HepG2 (cell line): ENCODE measurements around the gene ANXA7. TPM values are rescaled to one million over a fixed set of nuclear protein-coding genes. Genes with fewer than 3 reads are reported as not detected.

Experiments
- ATAC-seq: fragments of 200-7000 bp; cut with Tn5 transposase; 3 replicates; pipeline ENCODE4 v1.9.1; 2020; ENCODE audit warnings: mild to moderate bottlenecking, moderate library complexity
- BruUV-seq: library from RNA; stranded (reverse); fragments of 400-500 nt; replicated peaks from 2 replicates; lab custom pipeline; 2021; lab: Mats Ljungman, UMichigan
- CTCF ChIA-PET: fragments of 300-600 bp; formaldehyde crosslinking; extraction: SDS; loops from one replicate; lab custom pipeline; 2021; ENCODE audit warnings: low total read pairs, inconsistent platforms, low intra/inter-chr PET ratio; lab: Yijun Ruan, JAX
- POLR2A ChIA-PET: fragments of 350-600 bp; sonication (Branson Sonifier 250); formaldehyde crosslinking; loops from one replicate; lab custom pipeline; 2020; ENCODE audit warnings: antibody characterized with exemption, inconsistent platforms; lab: Yijun Ruan, JAX
- DNase-seq: peaks from one replicate; pipeline ENCODE4 v3.0.0-alpha.2; 2015; ENCODE audit warnings: low spot score
- FAIRE-seq: peaks from 3 replicates; lab custom pipeline; 2011; peaks lifted over from hg19 to GRCh38; lab: Jason Lieb, UNC
- H2AFZ ChIP-seq: one replicate; pipeline ENCODE4 v1.6.1; 2011; ENCODE audit warnings: low read length, inconsistent platforms
- H3K27ac ChIP-seq: fragments of 300-600 bp; 3 replicates; pipeline ENCODE4 v1.8.0; 2011; ENCODE audit warnings: mixed run types, mild to moderate bottlenecking, mixed read lengths, low read length, inconsistent platforms; ENCODE audit not compliant: insufficient read depth; ENCODE audit errors: extremely low read length
- H3K27me3 ChIP-seq, 2 experiments: fragments of 200-600 bp in 1 of 2; 2 replicates in 1 of 2; 3 replicates in 1 of 2; pipeline versions ENCODE4 v1.6.0 to v1.8.0; 2011; ENCODE audit warnings: low read length in 2 of 2, mild to moderate bottlenecking in 2 of 2, moderate library complexity in 2 of 2, inconsistent platforms in 1 of 2; ENCODE audit not compliant: insufficient read depth in 2 of 2, control insufficient read depth in 1 of 2
- H3K36me3 ChIP-seq, 2 experiments: fragments of 200-600 bp in 1 of 2; replicated peaks in 1 of 2; 2 replicates in 1 of 2; 3 replicates in 1 of 2; pipeline versions ENCODE4 v1.5.1 to v1.8.0; 2011; ENCODE audit warnings: low read length in 2 of 2, inconsistent platforms in 1 of 2; ENCODE audit not compliant: insufficient read depth in 2 of 2, control insufficient read depth in 1 of 2
- H3K4me1 ChIP-seq: 2 replicates; pipeline ENCODE4 v1.5.1; 2012; ENCODE audit warnings: low read length, inconsistent platforms; ENCODE audit not compliant: insufficient read depth
- H3K4me2 ChIP-seq: 2 replicates; pipeline ENCODE4 v1.6.0; 2011; ENCODE audit warnings: low read depth, low read length, inconsistent platforms
- H3K4me3 ChIP-seq, 3 experiments: fragments of 200-600 bp in 1 of 3; sonication (generic), shearing (Covaris generic) in 1 of 3; replicated peaks in 1 of 3; 2 replicates each; pipeline ENCODE4 v1.5.1; 2011 to 2016; ENCODE audit warnings: low read length in 3 of 3, inconsistent platforms in 2 of 3, low read depth in 2 of 3, mild to moderate bottlenecking in 2 of 3, control low read depth in 1 of 3, mixed read lengths in 1 of 3; ENCODE audit not compliant: insufficient read depth in 1 of 3
- H3K79me2 ChIP-seq: one replicate; pipeline ENCODE4 v1.6.1; 2011; ENCODE audit warnings: low read length, inconsistent platforms; ENCODE audit not compliant: insufficient read depth
- H3K9ac ChIP-seq: 2 replicates; pipeline ENCODE4 v1.6.0; 2011; ENCODE audit warnings: mild to moderate bottlenecking, low read depth, low read length, inconsistent platforms; ENCODE audit not compliant: insufficient read depth
- H3K9me3 ChIP-seq: 2 replicates; pipeline ENCODE4 v1.5.1; 2012; ENCODE audit warnings: mild to moderate bottlenecking, low read length
- H4K20me1 ChIP-seq: 2 replicates; pipeline ENCODE4 v1.6.0; 2011; ENCODE audit warnings: inconsistent platforms, mild to moderate bottlenecking, low read length, moderate library complexity; ENCODE audit not compliant: insufficient read depth
- BORCS8-MEF2B ChIP-seq: sonication (generic); formaldehyde crosslinking; IDR thresholded peaks from 2 replicates; pipeline ENCODE4 v1.8.0; 2022; ENCODE audit warnings: mild to moderate bottlenecking, missing genetic modification reagents
- ETV5 ChIP-seq: IDR thresholded peaks from 2 replicates; pipeline ENCODE4 v1.6.1; 2018; ENCODE audit warnings: missing biosample characterization, missing genetic modification reagents, inconsistent platforms, borderline replicate concordance
- FOXO4 ChIP-seq: sonication (generic); formaldehyde crosslinking; conservative IDR thresholded peaks from 2 replicates; pipeline ENCODE4 v1.8.1; 2023; ENCODE audit warnings: missing genetic modification reagents
- GTF2F1 ChIP-seq: fragments of 150-350 bp; IDR thresholded peaks from 2 replicates; pipeline ENCODE4 v1.6.1; 2014; ENCODE audit warnings: low read length
- LBX2 ChIP-seq: sonication (generic); formaldehyde crosslinking; IDR thresholded peaks from 2 replicates; pipeline ENCODE4 v1.5.0; 2020; ENCODE audit warnings: missing genetic modification reagents, mild to moderate bottlenecking, borderline replicate concordance
- MEIS2 ChIP-seq: sonication (generic); formaldehyde crosslinking; IDR thresholded peaks from 2 replicates; pipeline ENCODE4 v1.9.0; 2021; ENCODE audit warnings: mild to moderate bottlenecking, missing genetic modification reagents
- YY1 ChIP-seq: IDR thresholded peaks from 2 replicates; pipeline ENCODE4 v1.6.1; 2011; ENCODE audit warnings: low read length, low read depth, moderate library complexity, mild to moderate bottlenecking; ENCODE audit not compliant: insufficient read depth, insufficient replicate concordance
- ZNF264 ChIP-seq: sonication (generic); formaldehyde crosslinking; IDR thresholded peaks from 2 replicates; pipeline ENCODE4 v1.4.0; 2020; ENCODE audit warnings: missing genetic modification reagents
- ZNF382 ChIP-seq: sonication (generic); formaldehyde crosslinking; IDR thresholded peaks from 2 replicates; pipeline ENCODE4 v1.5.0; 2020; ENCODE audit warnings: missing genetic modification reagents, mild to moderate bottlenecking, borderline replicate concordance
- ZNF776 ChIP-seq: sonication (generic); formaldehyde crosslinking; IDR thresholded peaks from 2 replicates; pipeline ENCODE4 v1.4.0; 2020; ENCODE audit warnings: mild to moderate bottlenecking, missing genetic modification reagents
- ZNF780A ChIP-seq: sonication (generic); formaldehyde crosslinking; IDR thresholded peaks from 2 replicates; pipeline ENCODE4 v1.8.0; 2022; ENCODE audit warnings: mild to moderate bottlenecking, missing genetic modification reagents, moderate library complexity
- ZNF850 ChIP-seq: sonication (generic); formaldehyde crosslinking; conservative IDR thresholded peaks from 2 replicates; pipeline ENCODE4 v1.9.0; 2021; ENCODE audit warnings: mild to moderate bottlenecking, missing genetic modification reagents
- WGBS: methylation state at CpG from one replicate; pipeline ENCODE4 v1.1.6; 2017; ENCODE audit warnings: low lambda C conversion rate; 5-methylcytosine and 5-hydroxymethylcytosine counted together
- in situ Hi-C: cut with HindIII; loops from 2 replicates; pipeline ENCODE4 v1.10.0; 2017; ENCODE audit warnings: low pct_unique_long_range_greater_than_20kb; ENCODE audit not compliant: extremely low pct_ligation_motif_present
- intact Hi-C: fragments of 100-400 bp; cut with micrococcal nuclease; formaldehyde crosslinking; loops from one replicate; pipeline ENCODE4 v1.10.0; 2022; ENCODE audit not compliant: unreplicated experiment
- polyA plus RNA-seq, 8 experiments: library from polyadenylated mRNA; depleted of rRNA in 3 of 8; stranded (reverse) in 7 of 8; unstranded in 1 of 8; fragments of >200 nt; fragmentation: Illumina TruSeq in 4 of 8; extraction: Trizol in 4 of 8; gene quantifications; 2 replicates each; pipeline versions ENCODE4 v1.2.1 to v1.2.3, GENCODE V29; 2011 to 2016; ENCODE audit warnings: low read depth in 4 of 8, missing spikeins in 1 of 8, mixed read lengths in 1 of 8; ENCODE audit not compliant: insufficient read depth in 1 of 8
- total RNA-seq, 5 experiments: library from RNA; depleted of rRNA; stranded (reverse); fragments of >200 nt; fragmentation: Illumina TruSeq; extraction: Trizol; gene quantifications; 2 replicates each; pipeline ENCODE4 v1.2.3, GENCODE V29; 2016; ENCODE audit warnings: low read depth in 1 of 5
- TF ChIP-seq, protein P1 (sequence below): sonication (generic); formaldehyde crosslinking; IDR thresholded peaks from 2 replicates; pipeline ENCODE4 v1.9.0; 2021; ENCODE audit warnings: mild to moderate bottlenecking, missing genetic modification reagents

The ANXA7 gene
- total and polyA plus RNA-seq, 2 of the 13 experiments (the other 11 are each of a cell fraction or from before 2014, with no cell fraction given), result 54.8 to 89.0 TPM

DNA sequence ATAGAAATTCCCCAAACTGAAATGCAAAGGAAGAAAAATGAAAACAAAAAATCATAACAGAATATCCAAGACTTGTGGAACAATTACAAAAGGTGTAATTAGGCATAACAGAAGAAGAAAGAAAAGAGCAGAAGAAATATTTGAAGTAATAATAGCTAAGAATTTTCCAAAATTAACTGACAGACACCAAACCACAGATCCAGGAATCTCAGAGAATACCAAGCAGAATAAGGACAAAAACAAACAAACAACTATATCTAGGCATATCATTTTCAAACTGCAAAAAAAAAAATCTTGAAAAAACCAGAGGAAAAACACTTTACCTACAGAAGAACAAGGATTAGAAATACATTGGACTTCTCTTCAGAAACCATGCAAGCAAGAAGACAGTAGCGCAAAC, 80.7 kb downstream of the ANXA7 start (continued):
- TF ChIP-seq ZNF776 (CRISPR knock-in tag), result no peak
- TF ChIP-seq BORCS8-MEF2B (CRISPR knock-in tag), result no peak

DNA sequence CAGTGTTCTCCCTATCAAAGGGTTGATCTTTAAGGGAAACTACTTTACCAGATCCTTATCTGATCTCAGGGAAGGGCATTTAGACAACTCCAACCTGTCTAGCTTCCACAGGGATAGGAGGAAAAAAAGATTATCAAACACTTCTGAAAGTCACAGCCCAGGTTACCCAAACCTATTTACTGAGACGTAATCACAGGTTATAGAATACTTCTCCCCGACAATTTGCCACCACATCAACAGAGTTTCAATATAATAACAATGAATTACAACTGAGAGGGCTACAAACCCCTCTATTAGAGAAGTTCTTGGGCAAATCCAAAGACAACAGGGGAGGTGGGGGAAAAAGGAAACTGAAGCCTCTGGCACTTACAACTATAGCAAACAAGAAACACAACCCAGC, 81.5 kb downstream of the ANXA7 start:
- Histone ChIP-seq H3K4me3 (no peak overlapping the region), H3K4me1 (no peaks in the 10 kb centered on the region), H3K4me2 (no peak overlapping the region), H3K9ac (no peak overlapping the region), H4K20me1 (no peaks in the 10 kb centered on the region), H2AFZ (no peak overlapping the region), H3K27me3 (peaks cover 0 to 8% of the 10 kb centered on the region in 2 experiments; a peak in 1 of 5 replicates), H3K36me3 (no peaks in the 10 kb centered on the region), H3K79me2 (no peaks in the 10 kb centered on the region), H3K27ac (no peak overlapping the region), H3K9me3 (no peaks in the 10 kb centered on the region)
- WGBS, result 22% methylated on average over 2 of the region's 2 CpGs
- no TSS peak for BruUV-seq
- in situ Hi-C loops, result no loop called here
- intact Hi-C loops, result no loop called here
- DNase-seq, result no peak
- CTCF ChIA-PET, result no interaction called here
- no peak for ATAC-seq
- FAIRE-seq, result no peak
- POLR2A ChIA-PET, result no interaction called here
- no peak for TF ChIP-seq ZNF850 (CRISPR knock-in tag)
- TF ChIP-seq GTF2F1, result no peak
- TF ChIP-seq, protein P1, sequence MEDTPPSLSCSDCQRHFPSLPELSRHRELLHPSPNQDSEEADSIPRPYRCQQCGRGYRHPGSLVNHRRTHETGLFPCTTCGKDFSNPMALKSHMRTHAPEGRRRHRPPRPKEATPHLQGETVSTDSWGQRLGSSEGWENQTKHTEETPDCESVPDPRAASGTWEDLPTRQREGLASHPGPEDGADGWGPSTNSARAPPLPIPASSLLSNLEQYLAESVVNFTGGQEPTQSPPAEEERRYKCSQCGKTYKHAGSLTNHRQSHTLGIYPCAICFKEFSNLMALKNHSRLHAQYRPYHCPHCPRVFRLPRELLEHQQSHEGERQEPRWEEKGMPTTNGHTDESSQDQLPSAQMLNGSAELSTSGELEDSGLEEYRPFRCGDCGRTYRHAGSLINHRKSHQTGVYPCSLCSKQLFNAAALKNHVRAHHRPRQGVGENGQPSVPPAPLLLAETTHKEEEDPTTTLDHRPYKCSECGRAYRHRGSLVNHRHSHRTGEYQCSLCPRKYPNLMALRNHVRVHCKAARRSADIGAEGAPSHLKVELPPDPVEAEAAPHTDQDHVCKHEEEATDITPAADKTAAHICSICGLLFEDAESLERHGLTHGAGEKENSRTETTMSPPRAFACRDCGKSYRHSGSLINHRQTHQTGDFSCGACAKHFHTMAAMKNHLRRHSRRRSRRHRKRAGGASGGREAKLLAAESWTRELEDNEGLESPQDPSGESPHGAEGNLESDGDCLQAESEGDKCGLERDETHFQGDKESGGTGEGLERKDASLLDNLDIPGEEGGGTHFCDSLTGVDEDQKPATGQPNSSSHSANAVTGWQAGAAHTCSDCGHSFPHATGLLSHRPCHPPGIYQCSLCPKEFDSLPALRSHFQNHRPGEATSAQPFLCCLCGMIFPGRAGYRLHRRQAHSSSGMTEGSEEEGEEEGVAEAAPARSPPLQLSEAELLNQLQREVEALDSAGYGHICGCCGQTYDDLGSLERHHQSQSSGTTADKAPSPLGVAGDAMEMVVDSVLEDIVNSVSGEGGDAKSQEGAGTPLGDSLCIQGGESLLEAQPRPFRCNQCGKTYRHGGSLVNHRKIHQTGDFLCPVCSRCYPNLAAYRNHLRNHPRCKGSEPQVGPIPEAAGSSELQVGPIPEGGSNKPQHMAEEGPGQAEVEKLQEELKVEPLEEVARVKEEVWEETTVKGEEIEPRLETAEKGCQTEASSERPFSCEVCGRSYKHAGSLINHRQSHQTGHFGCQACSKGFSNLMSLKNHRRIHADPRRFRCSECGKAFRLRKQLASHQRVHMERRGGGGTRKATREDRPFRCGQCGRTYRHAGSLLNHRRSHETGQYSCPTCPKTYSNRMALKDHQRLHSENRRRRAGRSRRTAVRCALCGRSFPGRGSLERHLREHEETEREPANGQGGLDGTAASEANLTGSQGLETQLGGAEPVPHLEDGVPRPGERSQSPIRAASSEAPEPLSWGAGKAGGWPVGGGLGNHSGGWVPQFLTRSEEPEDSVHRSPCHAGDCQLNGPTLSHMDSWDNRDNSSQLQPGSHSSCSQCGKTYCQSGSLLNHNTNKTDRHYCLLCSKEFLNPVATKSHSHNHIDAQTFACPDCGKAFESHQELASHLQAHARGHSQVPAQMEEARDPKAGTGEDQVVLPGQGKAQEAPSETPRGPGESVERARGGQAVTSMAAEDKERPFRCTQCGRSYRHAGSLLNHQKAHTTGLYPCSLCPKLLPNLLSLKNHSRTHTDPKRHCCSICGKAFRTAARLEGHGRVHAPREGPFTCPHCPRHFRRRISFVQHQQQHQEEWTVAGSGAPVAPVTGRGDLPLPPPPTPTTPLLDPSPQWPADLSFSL (CRISPR knock-in tag), result no peak
- no peak for TF ChIP-seq YY1
- TF ChIP-seq FOXO4 (CRISPR knock-in tag), result no peak
- TF ChIP-seq ETV5 (CRISPR knock-in tag), result no peak
- TF ChIP-seq MEIS2 (CRISPR knock-in tag), result no peak
- TF ChIP-seq LBX2 (CRISPR knock-in tag), result no peak
- TF ChIP-seq ZNF382 (CRISPR knock-in tag), result no peak
- TF ChIP-seq ZNF780A (CRISPR knock-in tag), result no peak
- TF ChIP-seq ZNF264 (CRISPR knock-in tag), result no peak
